Measurements from ENCODE around the gene ZBTB38.

GRCh38 chr3:141337991-141338390 lies 30.3 kb upstream of the ZBTB38 start:
- TF ChIP-seq CTCF (IDR thresholded peaks at IDR 0.05 in 4 of 5, conservative IDR thresholded peaks at IDR 0.05 in 1 of 5) (no peak), POLR2A (IDR thresholded peaks at IDR 0.05) (no peak)
